GM19099 (cell line): Measurements from ENCODE around the gene OPRM1.

Experiments
- POLR2A ChIP-seq: IDR thresholded peaks from 3 replicates; pipeline ENCODE4 v1.6.1; 2011; ENCODE audit warnings: low read depth; ENCODE audit not compliant: insufficient read length; ENCODE audit errors: extremely low read depth

The OPRM1 gene

DNA sequence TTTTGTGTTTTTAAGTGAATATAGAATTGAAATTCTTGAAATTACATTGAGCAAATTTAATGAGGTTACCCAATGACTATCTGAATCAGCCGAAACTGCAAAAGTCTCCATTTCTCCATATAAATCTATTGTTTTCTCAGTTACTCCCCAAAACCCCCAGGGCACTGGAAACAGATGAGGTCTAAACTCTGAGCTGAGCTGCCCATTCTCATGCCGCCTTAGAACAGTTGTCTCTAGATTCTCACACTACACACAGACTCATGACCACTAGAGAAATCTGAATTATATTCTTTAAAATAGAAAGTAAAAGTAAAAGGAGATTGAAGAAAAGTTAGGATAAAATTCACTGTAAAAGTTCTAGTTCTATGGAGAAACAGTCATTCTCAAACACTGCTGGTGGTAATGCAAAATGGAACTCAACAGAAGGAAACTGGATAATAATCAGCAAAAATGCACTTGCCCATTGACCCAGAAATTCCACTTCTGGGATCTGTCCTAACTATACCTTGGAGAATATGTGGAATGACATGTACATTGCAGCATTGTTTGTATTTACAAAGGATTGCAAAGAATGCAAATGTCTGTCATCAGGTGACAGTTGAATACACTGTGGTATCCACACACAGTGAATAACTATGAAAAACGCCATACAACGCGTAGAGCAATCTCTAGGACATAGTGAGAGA lies 192.0 kb downstream of the OPRM1 start:
- no peak for TF ChIP-seq POLR2A

DNA sequence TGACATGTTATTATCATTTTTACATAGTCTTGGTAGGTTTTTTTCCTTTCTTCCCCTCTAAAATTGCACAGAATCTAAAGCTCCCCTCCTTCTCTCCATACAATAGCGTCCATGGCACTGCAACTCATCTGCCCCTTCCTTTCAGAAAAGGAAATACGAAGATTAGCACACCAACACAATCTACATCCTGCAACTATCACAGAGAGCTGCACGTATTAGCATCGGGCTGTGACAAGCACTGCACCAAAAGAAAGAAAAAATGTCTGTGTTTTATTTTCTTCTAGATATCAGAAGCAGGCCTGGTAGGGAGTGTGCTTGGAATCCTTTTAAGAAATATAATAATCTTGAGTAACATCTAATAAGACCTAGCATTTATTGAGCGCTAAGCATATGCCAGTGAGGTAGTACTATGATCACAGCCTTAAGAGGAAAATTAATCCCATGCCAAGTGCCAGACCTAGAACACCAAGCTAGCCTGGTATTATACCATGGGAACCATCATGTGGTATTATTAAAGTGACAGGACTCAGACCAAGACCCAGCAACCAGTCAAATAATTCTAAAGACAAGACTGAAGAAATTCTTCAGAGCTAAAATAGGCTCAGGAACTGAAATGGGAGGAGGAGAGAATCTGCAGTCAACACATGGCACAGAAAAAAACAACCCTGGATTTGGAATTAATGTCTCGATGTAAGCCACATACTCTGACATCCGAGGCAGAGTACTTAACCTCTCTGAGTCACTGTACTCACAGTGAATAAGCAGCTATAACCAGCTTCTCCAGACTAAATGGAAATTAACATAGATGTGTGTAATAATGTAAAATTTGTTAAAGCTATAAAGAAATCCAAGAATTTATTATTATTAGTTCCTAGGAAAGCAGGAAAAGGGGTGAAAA lies 193.2 kb downstream of the OPRM1 start:
- TF ChIP-seq POLR2A: no peak

DNA sequence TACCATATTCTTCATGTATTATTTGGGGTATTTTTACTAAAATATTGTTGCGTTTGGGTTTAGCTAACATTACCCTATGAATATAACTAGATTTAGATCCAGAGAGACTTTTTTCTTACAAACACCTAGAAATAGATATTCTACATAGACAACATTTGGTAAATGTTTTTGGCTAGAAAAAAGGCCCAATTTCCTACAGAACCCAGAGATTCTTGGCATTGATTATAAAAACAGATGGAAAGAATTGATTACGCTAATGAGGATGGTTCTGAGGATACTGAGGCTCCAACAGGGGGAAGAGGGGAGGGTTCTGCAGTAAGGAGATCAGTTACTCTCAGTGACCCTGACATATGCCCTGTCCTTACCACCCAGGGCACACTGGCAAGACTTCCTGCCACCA lies 194.3 kb downstream of the OPRM1 start:
- TF ChIP-seq POLR2A: no peak

DNA sequence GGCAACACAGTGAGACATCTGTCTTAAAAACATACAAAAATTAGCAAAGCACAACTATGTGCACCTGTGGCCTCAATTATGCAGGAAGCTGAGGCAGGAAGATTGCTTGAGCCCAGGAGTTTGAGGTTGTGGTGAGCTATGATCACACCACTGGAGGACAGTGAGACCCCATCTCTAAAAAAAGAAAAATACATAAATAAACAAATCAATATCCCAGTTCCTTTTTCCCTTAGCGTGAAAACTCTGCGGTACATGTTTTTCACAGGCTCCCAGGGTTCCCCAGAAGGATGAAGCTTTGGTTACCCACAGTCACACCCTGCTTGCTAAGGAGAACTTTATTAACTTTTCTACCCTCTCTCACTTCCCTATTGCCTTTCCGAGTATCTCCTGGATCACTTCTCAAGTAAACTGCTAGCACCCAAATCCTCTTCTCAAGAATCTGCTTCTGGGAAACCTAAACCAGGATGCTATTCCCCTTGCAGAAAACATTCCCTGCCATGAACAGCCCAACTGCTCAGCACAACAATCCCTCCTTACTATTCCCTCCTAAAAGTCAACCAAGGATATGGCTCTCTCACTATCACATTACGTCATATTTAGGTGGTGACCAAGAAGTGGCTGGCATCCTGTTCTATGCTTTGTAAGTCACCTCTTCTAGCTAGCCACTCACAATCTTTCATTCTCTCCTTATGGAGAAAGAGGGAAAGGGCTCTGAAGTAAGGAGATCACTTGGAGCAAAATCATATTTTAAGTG lies 195.2 kb downstream of the OPRM1 start:
- no peak for TF ChIP-seq POLR2A

DNA sequence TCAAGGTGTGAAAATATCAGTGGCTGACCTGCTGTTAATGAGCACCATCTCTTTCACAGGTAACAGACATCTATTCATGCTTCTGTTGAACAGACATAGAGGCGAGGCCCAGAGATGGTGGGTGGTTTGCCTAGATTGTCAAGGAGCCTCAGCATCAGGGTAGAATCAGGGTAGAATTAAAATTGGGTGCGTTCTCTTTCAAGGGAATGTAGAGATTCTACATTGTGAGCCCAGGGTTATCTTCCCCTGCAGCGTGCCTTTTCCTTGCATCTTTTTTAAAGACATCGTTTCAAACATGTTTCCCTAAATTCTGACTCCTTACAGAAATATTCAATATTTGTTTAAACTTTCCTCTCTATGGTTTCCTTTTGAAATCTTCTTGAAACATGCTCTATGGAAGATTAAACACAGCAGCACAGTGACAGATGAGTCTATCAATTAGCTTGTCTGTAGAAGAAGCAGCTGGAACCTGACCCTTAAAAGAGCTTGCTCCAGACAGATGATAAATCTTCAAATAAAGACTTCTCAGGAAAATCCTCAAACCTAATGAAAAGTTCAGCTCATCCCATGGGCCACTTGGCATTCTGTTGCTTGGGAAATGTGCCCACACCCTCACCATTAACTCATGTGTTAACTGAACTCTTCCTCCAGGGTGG lies 197.7 kb downstream of the OPRM1 start:
- TF ChIP-seq POLR2A: no peak

DNA sequence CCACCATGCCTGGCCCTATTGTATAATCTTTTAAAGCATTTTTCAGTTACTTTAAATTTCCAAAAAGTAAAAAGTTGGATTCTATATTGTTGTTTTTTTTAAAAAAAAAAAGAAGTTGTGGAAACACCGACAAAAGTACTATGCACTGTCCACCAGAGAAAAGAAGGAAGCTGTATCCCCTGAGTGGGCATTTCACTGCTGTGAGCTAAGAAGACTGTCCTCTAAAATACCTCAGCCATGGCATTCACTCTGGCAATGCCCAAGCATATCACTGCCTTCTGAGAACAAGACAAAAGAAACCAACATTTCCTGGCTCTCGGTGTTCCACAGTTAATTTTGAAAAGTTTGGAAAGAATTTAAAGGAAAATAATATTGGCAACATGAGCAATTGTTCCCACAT lies 199.8 kb downstream of the OPRM1 start:
- TF ChIP-seq POLR2A: no peak

DNA sequence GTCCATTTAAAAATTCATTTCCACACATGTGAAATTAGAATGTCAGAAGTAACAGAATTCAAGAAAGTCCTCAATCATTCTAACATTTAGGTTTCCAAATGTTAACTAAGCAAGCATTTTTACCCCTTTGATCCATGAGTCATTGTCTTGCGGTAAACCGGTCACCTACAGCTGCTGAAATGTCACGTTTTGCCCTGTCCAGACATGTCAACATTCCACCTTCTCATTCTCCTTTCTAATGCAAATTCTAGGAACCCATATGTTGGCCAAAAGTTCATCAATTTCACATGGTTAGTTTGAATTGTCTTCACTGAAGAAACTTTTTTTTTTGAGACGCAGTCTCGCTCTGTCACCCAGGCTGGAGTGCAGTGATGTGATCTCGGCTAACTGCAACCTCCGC lies 200.4 kb downstream of the OPRM1 start:
- TF ChIP-seq POLR2A: no peak

DNA sequence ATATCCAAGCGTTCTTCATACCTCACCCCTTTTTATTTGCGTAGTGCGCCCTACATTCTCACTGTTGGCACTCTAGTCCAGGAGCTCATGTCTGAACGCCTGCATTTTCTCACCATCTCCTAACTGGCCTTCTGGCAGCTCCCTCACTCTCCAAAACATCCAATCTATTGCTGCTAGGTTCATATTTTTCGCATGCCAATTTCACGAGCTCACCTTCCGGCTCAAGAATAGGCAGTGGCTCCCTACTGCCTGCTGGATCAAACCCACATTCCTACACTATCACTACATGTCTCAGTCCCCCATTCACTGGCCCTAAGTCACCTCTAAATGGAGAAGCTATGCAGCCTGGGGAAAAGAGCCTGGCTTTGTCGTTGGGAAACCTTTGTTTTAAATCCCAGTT lies 202.5 kb downstream of the OPRM1 start:
- TF ChIP-seq POLR2A: no peak

DNA sequence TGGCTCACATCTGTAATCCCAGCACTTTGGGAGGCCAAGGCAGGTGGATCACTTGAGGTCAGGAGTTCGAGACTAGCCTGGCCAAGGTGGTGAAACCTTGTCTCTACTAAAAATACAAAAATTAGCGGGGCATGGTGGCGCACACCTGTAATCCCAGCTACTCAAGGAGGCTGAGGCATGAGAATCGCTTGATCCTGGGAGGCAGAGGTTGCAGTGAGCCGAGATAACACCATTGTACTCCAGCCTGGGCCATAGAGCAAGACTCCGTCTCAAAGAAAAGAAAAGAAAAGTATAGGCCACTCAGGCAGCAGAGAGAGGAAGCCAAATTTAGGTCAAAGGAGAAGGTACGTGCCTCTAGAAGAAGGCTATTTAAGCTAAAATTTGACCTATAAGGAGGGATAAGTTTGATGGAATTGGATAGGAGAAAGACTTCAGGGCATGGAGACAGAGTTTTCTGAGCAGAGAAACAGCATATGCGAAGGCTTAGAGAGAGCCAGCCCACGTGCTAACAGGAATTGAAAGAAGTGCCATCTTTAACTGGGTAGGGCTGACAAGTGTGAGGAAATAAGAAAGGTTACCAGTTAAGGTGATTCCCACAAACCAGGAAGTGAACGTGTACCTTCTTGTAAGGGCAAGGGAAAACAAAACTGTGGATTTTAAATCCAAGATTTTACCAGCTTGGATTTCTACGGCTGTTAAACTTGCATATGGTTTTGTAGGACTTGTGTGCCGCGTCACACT lies 203.7 kb downstream of the OPRM1 start:
- no peak for TF ChIP-seq POLR2A

DNA sequence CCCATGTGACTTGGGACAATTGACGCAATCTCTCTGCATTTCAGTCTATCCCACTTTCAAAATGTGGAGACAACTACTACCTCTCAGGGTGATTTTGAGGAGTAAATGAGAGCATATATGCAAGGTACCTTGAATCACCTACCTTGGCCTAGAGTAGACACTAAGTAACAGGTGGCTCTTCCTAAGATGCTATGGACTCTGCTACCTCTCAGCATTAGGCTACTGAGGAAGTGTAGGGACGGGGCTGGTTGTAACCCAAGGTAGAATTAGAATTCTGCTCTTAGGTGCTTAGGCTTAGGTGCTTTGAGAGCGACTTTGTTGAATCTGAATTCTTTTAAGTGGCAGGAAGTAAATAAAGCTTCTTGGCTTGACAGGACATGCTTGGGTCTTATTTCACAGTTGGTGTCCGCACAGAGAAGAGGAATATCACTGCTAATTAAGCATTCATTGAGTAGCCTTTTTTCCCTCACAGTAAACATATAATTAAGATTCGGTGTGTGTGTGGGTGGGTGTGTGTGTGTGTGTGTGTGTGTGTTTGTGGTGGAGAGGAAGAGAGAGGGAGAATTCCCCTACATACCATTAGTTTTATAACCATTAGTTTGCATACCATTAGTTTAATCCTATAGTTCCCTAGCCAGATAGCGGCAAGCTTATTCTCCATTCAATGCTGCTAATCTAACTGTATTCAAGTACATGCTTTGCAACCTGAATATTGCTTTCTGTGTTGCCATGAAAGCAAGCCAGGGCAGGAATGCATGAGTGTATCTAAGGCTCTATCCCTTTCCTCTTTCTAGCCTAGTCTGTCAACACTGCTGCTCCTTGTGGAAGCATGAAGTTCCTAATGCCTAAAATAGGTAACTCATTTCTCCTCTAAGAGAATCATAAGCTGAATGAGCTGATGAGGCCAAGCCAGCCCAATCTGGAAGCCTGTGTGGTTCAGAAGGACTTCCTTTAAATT lies 205.0 kb downstream of the OPRM1 start:
- TF ChIP-seq POLR2A: no peak

DNA sequence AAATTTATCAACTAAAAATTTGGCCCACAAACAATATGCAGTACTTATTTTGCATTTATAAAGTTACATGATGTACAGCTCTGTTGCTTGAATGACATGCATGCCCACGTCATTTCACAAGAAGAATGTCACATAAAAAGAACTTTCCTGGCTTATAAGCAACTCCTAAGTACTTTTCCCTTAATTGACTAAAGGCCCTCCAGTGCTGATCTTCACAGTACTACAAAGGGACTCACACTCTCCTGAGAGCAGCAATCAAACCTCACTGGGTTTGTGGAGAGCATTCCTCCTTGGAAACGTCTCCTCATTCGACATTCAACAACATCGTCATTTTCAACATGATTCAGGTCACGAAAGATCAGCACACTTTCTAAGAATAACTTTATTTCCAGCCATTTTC lies 206.5 kb downstream of the OPRM1 start:
- TF ChIP-seq POLR2A: peak; percentile 11

DNA sequence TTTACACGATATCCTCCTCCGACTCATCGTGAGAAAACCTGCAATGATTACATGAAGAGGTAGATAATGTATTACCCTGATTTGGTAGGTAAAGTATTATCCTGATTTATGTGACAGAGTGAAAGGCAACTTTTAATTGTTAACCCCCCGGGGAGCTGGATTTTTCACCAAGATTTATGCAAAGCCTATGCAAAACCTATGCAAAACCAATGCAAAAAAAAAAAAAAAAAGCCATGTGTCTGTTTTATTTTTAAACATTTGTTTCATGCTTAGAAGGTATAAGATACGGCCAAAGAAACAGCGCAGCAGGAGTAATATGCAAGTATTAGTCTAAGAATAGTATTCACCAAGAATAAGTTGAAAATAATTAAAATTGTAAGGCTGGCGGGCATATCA lies 207.7 kb downstream of the OPRM1 start:
- TF ChIP-seq POLR2A: peak; percentile 53

DNA sequence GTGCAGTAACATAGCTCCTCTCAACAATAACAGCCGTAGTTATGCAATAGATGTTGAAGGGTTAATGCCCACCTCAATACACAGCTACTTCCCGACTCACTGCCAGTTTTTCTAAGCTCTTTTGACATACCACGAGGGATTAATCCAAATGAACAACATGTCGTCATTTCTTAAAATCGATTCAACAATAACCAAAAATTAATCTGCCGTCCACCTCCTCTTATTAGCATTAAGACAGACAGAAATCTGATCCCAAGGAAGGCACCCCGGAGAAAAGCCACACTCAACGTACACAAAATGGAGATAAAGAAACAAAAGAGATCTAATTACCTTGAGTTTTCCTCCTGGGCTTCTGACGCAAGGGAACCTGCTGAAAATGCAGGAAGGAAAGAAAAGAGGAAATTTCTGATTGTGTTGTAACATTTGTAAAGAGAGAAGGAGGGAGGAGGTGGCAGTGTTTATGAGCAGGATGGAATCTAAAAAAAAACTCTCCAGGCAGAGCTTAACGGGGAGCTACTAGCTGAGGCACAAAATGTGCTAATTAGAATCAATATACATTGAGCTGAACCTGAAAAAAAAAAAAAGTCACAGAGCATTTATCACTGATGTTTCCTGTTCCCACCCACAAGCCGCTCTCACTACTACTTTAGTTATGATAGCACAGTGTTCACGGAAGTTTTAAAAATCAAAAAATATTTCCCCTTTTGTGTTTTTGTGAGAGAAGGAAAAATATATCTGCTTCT lies 208.2 kb downstream of the OPRM1 start:
- TF ChIP-seq POLR2A: peak; percentile 59
